ENCODE measurements around the gene LCN9. TPM values are rescaled to one million over a fixed set of nuclear protein-coding genes. Genes with fewer than 3 reads are reported as not detected.

The LCN9 gene
- total RNA-seq, 2 experiments from 2014 or later, result not detected

Other genes starting within 250 kb of the LCN9 start
- gene PPP1R26, start 183.5 kb upstream of the LCN9 start, total RNA-seq, result under 1 TPM; 0.18 to 0.28 TPM
- 10 to 100 TPM; 34.7 to 38.0 TPM for gene MRPS2, start 162.6 kb upstream of the LCN9 start, total RNA-seq
- not detected for gene LCN1, start 141.9 kb upstream of the LCN9 start, total RNA-seq
- gene OBP2A, start 117.2 kb upstream of the LCN9 start, total RNA-seq, result not detected
- gene PAEP, start 101.6 kb upstream of the LCN9 start, total RNA-seq, result not detected
- gene GLT6D1, start 23.8 kb upstream of the LCN9 start, total RNA-seq, result not detected
- not detected for gene SOHLH1, start 36.2 kb downstream of the LCN9 start, total RNA-seq
- gene KCNT1, start 38.9 kb downstream of the LCN9 start, total RNA-seq, result not detected
- gene CAMSAP1, start 244.2 kb downstream of the LCN9 start, total RNA-seq, result 10 to 100 TPM; 20.3 to 22.7 TPM